Measurements from ENCODE around the gene EPM2AIP1. TPM values are rescaled to one million over a fixed set of nuclear protein-coding genes. Genes with fewer than 3 reads are reported as not detected.

The EPM2AIP1 gene
- total RNA-seq, 1 experiment from 2014 or later: 11.4 TPM

DNA sequence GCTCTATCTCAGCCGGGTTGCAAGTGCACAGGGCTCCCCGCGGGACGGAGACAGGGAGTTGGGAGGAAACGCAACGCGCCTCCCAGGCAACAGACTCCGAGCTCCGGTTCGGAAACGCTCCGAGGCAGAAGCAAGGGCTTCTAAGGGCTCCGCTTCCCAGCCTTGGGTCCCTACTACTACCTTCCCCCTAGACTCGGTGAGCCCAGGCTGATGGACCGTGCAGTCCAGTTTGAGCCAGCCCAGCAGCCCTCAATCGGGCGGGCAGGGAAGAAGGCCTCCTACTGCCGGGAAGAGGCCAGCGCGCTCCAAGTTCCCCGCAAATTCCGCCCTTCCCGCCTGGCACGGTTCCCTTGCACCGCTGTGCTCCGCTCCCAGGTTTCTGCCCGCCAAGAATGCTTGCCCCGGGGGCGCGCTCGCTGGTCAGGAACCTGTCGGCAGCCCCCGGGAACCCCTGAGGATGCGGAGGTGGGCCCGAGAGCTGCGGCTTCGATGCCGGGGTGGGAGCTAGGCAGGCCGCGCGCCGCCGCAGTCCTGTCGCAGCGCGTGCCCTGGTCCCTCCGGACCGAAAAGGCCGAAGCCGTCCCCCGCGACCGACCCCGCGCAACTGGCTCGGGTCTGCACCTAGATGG, 48.8 kb downstream of the EPM2AIP1 start:
- Histone ChIP-seq H2BK120ac (ENCODE audit: low read depth, low read length, poor library complexity, severe bottlenecking) (no peak overlapping the region), H4K20me1 (ENCODE audit: control insufficient read depth, insufficient read depth, insufficient read length) (no peaks in the 10 kb centered on the region), H2AK5ac (ENCODE audit: insufficient read length, low read length) (no peak overlapping the region), H3K23ac (ENCODE audit: insufficient read length, low read depth, low read length) (no peak overlapping the region), H3K56ac (ENCODE audit: insufficient read length, low read depth, low read length) (no peak overlapping the region), H2BK15ac (ENCODE audit: low read depth, low read length) (no peak overlapping the region), H2BK12ac (ENCODE audit: insufficient read length, low read depth, low read length) (no peak overlapping the region), H2BK20ac (ENCODE audit: low read depth, low read length, poor library complexity, severe bottlenecking) (no peak overlapping the region), H4K8ac (replicated peaks; ENCODE audit: insufficient read length, low read depth, low read length) (no peak overlapping the region), H2AFZ (ENCODE audit: low read length) (no peak overlapping the region), H3K14ac (ENCODE audit: insufficient read depth, low read length) (peak overlapping the region; percentile 90), H3K4me1 (ENCODE audit: insufficient read depth, low read length) (no peaks in the 10 kb centered on the region; the same call in 1 of the 2 replicates), H3K9ac (ENCODE audit: extremely low read depth, insufficient read length, low read length) (peak overlapping the region; percentile 1), H2BK5ac (ENCODE audit: insufficient read length, low read length) (no peak overlapping the region), H3T11ph (ENCODE audit: low read length) (no peak overlapping the region), H3K4me2 (ENCODE audit: insufficient read depth, insufficient read length, low read length) (peak overlapping the region; percentile 51), H3K9me3 (ENCODE audit: control insufficient read depth, low read depth, low read length) (no peaks in the 10 kb centered on the region), H3K79me1 (ENCODE audit: insufficient read depth, low read depth, low read length, poor library complexity, severe bottlenecking) (no peaks in the 10 kb centered on the region), H3K23me2 (ENCODE audit: insufficient read length, low read depth, low read length, poor library complexity, severe bottlenecking) (peaks cover 13% of the 10 kb centered on the region), H3K4ac (ENCODE audit: low read depth, low read length) (no peak overlapping the region), H4K5ac (ENCODE audit: insufficient read length, low read depth, low read length) (no peak overlapping the region), H3K79me2 (ENCODE audit: insufficient read depth, low read length) (no peaks in the 10 kb centered on the region), H4K91ac (ENCODE audit: insufficient read length, low read depth, low read length) (no peak overlapping the region), H3K18ac (ENCODE audit: insufficient read length, low read depth, low read length) (peak overlapping the region; percentile 84), H3K27ac (ENCODE audit: insufficient read length, low read depth, low read length) (no peak overlapping the region), H3K27me3 (ENCODE audit: insufficient read depth, low read length) (peaks cover 4% of the 10 kb centered on the region; the same call in 1 of the 2 replicates)
- H3K4me1 Mint-ChIP-seq: peaks cover 15 to 26% of the 10 kb centered on the region in 2 experiments
- TF ChIP-seq, protein P1, sequence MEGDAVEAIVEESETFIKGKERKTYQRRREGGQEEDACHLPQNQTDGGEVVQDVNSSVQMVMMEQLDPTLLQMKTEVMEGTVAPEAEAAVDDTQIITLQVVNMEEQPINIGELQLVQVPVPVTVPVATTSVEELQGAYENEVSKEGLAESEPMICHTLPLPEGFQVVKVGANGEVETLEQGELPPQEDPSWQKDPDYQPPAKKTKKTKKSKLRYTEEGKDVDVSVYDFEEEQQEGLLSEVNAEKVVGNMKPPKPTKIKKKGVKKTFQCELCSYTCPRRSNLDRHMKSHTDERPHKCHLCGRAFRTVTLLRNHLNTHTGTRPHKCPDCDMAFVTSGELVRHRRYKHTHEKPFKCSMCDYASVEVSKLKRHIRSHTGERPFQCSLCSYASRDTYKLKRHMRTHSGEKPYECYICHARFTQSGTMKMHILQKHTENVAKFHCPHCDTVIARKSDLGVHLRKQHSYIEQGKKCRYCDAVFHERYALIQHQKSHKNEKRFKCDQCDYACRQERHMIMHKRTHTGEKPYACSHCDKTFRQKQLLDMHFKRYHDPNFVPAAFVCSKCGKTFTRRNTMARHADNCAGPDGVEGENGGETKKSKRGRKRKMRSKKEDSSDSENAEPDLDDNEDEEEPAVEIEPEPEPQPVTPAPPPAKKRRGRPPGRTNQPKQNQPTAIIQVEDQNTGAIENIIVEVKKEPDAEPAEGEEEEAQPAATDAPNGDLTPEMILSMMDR (conservative IDR thresholded peaks at IDR 0.05): no peak
- no peak overlapping the region for H3K27ac Mint-ChIP-seq
- H3K4me3 Mint-ChIP-seq: peak overlapping the region; percentile 71 to 83
- H3K27me3 Mint-ChIP-seq (ENCODE audit: low read depth): peaks cover 47% of the 10 kb centered on the region
- peak; percentile 68 for DNase-seq
- H3K36me3 Mint-ChIP-seq (ENCODE audit: insufficient read depth in 1 of 3, low read depth in 3 of 3): peaks cover 6 to 26% (median 18%) of the 10 kb centered on the region in 3 experiments
- peaks cover 21 to 24% of the 10 kb centered on the region in 2 experiments for H3K9me3 Mint-ChIP-seq
- WGBS (ENCODE audit: extremely low coverage, insufficient read length, low lambda C conversion rate): no CpG with 5 or more reads among the region's 56 CpGs
